Measurements from ENCODE around the gene SLC36A3.
"Not testable (repeated sequence)": the region's sequence is repeated elsewhere in the genome, so short reads cannot be mapped to it uniquely, and the experiment has no call there.

The SLC36A3 gene

DNA sequence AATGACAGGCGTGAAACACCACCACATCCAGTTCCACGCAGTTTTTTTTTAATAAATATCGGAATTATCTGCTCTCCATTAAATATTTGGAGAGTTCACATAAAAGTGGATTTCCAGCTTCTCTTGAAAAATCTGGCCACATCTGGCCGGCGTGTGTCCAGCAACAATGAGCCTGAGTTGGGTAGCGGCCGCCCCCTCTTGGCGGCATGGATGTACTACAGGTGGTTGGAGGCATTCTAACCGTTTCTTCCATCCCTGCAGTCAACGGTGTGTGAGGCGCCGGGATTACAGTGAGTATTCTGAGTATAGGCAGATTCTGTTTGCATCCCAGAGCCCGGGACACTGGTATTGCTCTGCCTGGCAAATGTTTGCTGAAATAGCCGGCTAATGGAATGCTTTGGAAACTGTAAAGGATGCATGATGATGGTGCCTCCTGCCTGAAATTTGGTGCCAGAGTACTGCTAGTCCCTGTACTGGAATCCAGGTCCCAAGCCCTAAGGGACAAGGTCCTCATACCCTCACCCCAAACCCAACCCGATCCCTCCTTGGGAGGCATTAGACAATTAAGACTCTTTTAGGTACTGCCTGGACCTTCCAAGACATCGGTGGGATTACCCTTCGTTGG is 64.2 kb downstream of the SLC36A3 start:
- DNase-seq (ENCODE audit: low read depth in 2 of 2, low spot score in 1 of 2): no peak

DNA sequence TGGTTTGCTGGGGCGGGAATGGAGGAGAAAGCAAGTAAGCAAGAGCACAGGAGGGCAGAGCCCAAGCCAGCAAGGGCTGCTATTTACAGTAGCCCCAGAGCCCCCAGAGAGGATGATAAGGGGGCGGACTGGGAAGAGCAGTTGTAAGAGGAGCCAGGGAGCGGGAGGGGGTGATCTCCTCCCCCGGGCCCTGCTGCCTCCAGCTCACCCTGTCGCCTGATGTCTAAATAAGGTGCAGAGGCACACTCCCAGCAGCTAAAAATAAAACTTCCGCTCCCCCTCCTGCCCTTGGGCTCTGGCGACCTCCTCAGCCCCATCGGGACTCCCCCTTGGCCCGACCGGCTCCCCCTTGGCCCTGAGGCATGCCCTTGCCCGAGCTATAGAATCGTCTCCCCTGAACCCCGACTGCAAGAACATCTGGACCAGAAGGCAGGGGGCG is 65.2 kb downstream of the SLC36A3 start:
- no peak for DNase-seq (ENCODE audit: low read depth in 2 of 2, low spot score in 1 of 2)

DNA sequence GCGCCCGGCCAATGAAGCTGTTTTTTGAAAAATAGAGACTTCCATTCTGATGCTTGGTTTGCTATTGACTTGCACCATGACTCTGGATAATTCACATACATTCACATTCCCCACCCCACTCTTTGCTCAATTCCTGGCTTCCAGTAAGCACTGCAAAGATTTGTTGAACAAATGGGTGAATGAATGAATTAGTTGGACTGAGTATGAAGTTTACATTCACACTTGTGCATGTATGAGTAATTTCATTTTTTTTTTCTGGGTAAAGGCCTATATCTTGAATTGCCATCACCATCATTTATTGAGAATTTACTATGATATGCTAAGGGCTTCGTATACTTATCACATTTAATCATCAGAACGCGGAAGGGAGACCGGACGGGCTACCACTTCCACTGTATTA is 65.9 kb downstream of the SLC36A3 start:
- no peak for DNase-seq (ENCODE audit: low read depth in 2 of 2, low spot score in 1 of 2)

DNA sequence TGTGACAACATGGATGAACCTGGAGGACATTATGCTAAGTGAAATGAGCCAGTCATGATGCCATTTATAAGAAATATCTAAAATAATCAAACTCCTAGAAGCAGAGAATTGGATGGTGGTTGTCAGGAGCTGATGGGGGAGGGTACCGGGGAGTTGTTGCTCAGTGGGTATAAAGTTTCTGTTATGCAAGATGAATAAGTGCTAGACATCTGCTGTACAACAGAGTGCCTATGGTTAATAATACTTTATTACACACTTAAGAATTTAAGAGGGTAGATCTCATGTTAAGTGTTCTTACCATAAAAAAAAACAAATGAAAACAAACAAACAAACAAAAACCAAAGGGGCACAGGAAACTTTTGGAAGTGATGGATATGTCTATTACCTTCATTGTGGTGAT is 66.7 kb downstream of the SLC36A3 start:
- DNase-seq (ENCODE audit: low read depth in 2 of 2, low spot score in 1 of 2): no peak

DNA sequence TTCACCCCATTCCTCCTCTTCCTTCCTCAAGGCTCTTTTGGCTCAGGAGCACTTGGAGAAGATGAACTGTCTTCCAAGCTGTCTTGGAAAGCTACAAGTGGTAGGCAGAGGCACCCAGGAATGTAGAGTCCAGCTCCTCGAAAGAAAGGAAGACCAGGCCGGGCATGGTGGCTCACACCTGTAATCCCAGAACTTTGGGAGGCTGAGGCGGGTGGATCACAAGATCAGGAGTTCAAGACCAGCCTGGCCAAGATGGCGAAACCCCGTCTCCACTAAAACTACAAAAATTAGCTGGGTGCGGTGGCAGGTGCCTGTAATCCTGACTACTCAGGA is 68.4 kb downstream of the SLC36A3 start:
- not testable (repeated sequence) for DNase-seq (ENCODE audit: low read depth in 2 of 2, low spot score in 1 of 2)

DNA sequence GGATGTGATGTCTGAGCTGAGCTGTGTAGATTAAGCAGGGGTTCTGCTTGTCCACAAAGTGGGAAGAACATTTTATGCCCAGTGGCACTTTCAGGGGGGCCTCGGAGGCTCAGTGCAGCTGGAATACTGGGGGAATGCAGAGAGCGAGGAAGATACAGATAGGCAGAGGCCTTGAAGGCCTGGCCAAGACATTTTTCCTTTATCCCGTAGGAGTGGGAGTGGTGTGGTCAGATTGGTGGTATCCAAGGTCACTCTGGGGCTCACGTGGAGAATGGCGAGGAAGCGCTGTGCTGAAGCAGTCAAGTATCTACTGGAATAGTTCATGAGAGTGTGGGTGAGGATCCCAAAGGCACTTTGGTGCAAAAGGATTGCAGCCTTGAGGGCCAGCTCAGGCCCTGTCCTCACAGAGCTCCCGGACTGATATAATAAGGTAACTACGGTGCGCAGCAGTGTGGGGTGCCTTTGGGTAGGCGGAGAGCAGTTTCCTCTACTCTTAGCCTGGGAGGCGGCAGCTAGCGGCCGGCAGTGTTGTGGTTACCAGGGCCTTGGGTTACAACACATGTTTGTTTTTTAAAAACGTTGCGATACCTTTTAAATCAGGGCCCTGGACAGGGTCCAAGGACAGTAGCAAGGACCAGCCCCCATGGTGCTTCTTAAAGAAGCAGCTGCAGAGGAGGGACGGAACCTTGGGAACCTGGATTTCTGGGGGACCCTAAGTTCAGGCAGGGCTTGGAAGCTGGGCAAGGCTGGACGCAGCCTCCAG is 68.9 kb downstream of the SLC36A3 start:
- DNase-seq (ENCODE audit: low read depth in 2 of 2, low spot score in 1 of 2): no peak

DNA sequence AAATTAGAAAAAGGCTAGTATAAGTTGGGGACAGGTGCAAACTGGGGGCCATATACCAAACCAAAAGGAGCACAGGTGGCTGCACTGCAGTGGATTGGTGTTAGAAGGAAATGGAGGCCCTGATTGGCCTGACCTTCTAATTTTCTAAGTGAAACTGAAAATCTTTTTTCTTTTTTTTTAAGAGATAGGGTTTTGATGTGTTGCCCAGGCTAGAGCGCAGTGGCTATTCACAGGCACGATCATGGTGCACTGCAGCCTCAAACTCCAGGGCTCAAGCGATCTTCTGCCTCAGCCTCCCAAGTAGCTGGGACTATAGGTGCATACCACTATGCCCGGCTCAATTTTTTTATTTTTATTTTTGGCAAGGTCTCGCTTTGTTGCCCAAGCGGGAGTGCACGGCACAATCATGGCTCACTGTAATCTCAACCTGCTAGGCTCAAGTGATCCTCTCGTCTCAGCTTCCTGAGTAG is 69.9 kb downstream of the SLC36A3 start:
- DNase-seq (ENCODE audit: low read depth in 2 of 2, low spot score in 1 of 2): no peak

DNA sequence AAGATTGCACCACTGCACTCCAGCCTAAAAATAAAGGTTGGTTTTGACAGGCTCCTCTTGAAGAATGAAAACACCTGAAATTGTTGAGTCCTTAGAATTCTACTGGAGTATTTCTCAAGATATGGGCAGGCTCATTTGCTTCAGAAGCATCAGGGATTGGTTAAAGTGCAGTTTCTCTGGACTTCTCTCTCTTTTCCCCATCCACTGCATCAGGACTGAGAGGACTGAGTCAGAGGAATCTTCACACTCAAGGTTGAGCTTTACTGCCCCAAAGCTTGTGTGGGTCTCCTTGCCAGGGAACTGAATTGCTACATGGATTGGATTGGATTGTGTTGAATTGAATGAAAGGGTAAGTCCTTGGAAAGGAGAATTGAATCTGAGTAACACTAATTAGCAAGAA is 72.2 kb downstream of the SLC36A3 start:
- DNase-seq (ENCODE audit: low read depth in 2 of 2, low spot score in 1 of 2): no peak

DNA sequence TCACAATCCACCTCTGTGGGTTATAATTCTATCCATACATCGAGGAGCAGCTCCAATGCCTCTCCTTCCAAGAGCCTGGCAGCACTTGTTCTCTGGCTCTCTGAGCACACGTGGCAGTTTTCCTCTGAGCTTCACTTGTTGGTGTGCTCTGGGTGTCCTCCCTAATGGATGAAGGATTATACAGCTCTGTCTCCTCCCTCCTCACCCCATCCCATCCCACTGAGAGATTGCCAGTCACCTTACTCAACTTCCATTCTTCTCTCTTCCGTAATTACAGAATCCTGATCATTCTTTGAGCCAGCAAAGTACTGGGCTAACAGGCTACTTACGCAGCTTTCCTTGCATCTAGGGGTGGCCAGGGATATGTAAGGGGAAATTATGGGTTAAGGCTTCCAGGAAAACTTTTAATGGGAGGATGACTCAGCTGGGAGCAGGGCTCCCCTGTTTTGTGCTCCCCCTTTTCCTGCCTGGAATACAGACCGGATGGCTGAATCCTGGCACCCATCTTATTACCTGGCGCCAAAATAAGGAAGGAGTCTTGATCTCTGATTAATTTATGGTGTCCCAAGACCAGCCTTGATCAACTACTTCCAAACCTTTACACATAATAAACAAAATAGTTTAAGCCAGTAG is 73.4 kb downstream of the SLC36A3 start:
- DNase-seq (ENCODE audit: low read depth in 2 of 2, low spot score in 1 of 2): no peak

DNA sequence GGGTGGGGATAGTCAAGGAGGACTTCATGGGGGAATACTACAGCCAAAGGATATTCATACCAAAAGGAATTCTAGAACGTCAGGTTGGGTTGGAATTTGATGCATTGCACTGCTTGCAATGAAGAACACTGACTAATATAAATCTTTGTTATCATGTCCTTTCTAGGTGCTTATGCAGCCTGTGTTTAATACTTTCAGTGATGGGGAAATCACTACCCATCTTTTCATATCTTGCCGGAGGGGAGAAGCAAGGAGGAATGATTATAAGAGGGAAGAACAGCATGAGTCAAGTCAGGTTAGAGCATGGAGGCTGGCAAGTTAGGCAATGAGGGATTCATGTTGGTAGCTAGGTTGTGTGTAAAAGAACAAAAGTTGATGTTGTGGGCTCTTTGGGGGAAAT is 74.6 kb downstream of the SLC36A3 start:
- DNase-seq (ENCODE audit: low read depth in 2 of 2, low spot score in 1 of 2): no peak

DNA sequence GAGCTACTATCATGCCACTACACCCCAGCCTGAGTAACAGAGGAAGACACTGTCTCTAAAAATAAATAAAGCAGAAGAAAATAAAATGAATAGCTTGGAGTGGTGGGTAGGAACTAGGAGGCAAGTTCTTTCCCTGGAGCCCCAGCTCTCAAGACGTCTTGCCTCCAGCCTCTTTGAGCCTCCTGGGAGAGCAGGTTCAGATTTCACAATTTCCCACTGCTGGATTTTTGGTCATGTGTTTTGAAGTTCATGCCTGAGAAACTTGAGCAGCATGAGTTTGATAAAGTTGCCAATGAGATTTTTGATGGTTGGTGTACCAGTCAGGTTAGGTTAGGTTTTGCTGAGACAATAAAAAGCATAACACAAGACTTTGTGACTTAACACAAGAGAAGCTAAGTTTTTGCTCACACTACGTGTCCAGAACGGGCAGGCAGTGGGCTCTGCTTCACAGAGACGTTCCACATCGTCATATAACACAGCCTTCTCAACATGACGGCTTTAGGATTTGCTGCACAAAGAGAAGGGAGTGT is 75.6 kb downstream of the SLC36A3 start:
- no peak for DNase-seq (ENCODE audit: low read depth in 2 of 2, low spot score in 1 of 2)

All from stimulated activated CD8-positive, alpha-beta memory T cell treated with anti-CD3 and anti-CD28 coated beads, Interleukin-4, amount 100 ng/mL, for 4 hours (primary cell).